GM12878 (cell line): ENCODE results near the gene MAML2. TPM values are rescaled to one million over a fixed set of nuclear protein-coding genes. Genes with fewer than 3 reads are reported as not detected.

Source experiments
- BMI1 ChIP-seq: fragments of 450-650 bp; IDR thresholded peaks from 2 replicates; pipeline ENCODE4 v1.6.1; 2016; ENCODE audit warnings: mild to moderate bottlenecking, moderate library complexity, borderline replicate concordance
- CBFB ChIP-seq: IDR thresholded peaks from 2 replicates; pipeline ENCODE4 v1.6.1; 2016; ENCODE audit warnings: antibody characterized with exemption, low read depth
- CREB1 ChIP-seq: IDR thresholded peaks from 2 replicates; pipeline ENCODE4 v1.6.1; 2012; ENCODE audit warnings: low read depth, mild to moderate bottlenecking, inconsistent platforms
- EZH2 ChIP-seq: IDR thresholded peaks from 2 replicates; pipeline ENCODE4 v1.6.1; 2012; ENCODE audit warnings: low read depth, mild to moderate bottlenecking, control low read depth, inconsistent platforms, low read length, borderline replicate concordance; ENCODE audit not compliant: control insufficient read depth
- FOS ChIP-seq: IDR thresholded peaks from 3 replicates; pipeline ENCODE4 v1.6.1; 2011; ENCODE audit warnings: borderline replicate concordance; ENCODE audit not compliant: insufficient read length; ENCODE audit errors: extremely low read depth
- HDAC6 ChIP-seq: fragments of 200-600 bp; sonication (generic); IDR thresholded peaks from one replicate; pipeline ENCODE4 v1.8.0; 2017; ENCODE audit warnings: antibody characterized with exemption; ENCODE audit not compliant: unreplicated experiment
- IKZF2 ChIP-seq, 2 experiments: fragments of 450-650 bp; IDR thresholded peaks; 2 replicates each; pipeline ENCODE4 v1.6.1; 2017; ENCODE audit warnings: mild to moderate bottlenecking in 2 of 2, moderate library complexity in 2 of 2
- MLLT1 ChIP-seq: fragments of 450-650 bp; IDR thresholded peaks from 2 replicates; pipeline ENCODE4 v1.6.1; 2016; ENCODE audit warnings: mild to moderate bottlenecking
- NFXL1 ChIP-seq: fragments of 450-650 bp; IDR thresholded peaks from 2 replicates; pipeline ENCODE4 v1.6.1; 2017; ENCODE audit warnings: antibody characterized with exemption, mild to moderate bottlenecking, borderline replicate concordance
- NRF1 ChIP-seq: conservative IDR thresholded peaks from 2 replicates; pipeline ENCODE4 v1.6.1; 2011; ENCODE audit warnings: mild to moderate bottlenecking, low read depth, low read length, improper control_type of control experiment
- PRDM15 ChIP-seq: fragments of 450-650 bp; formaldehyde crosslinking; IDR thresholded peaks from 2 replicates; pipeline ENCODE4 v1.4.0; 2020; ENCODE audit warnings: mild to moderate bottlenecking, moderate library complexity
- SMC3 ChIP-seq: IDR thresholded peaks from 2 replicates; pipeline ENCODE4 v1.6.1; 2011; ENCODE audit warnings: low read length, improper control_type of control experiment, borderline replicate concordance
- SP1 ChIP-seq: IDR thresholded peaks from one replicate; pipeline ENCODE4 v1.6.1; 2011; ENCODE audit warnings: low read depth, low read length
- TCF7 ChIP-seq: IDR thresholded peaks from 2 replicates; pipeline ENCODE4 v1.6.1; 2014; ENCODE audit warnings: antibody characterized with exemption, borderline replicate concordance
- ZBED1 ChIP-seq: IDR thresholded peaks from 2 replicates; pipeline ENCODE4 v1.6.1; 2016; ENCODE audit warnings: borderline replicate concordance
- ZNF384 ChIP-seq: IDR thresholded peaks from 2 replicates; pipeline ENCODE4 v1.6.1; 2012; ENCODE audit warnings: low read depth, mild to moderate bottlenecking, low read length, improper control_type of control experiment, borderline replicate concordance
- polyA plus RNA-seq, 11 experiments: library from polyadenylated mRNA; depleted of rRNA in 4 of 11; unstranded in 6 of 11; stranded (reverse) in 5 of 11; fragments of >200 nt; fragmentation: Nextera tagmentation in 4 of 11; fragmentation: Illumina TruSeq in 1 of 11; extraction: Ambion mirVana in 4 of 11; extraction: Trizol in 1 of 11; gene quantifications; 1 replicate in 1 of 11; 2 replicates in 10 of 11; pipeline versions ENCODE4 v1.2.1 to v1.2.3, GENCODE V29; 2011 to 2016; ENCODE audit warnings: inconsistent platforms in 2 of 11, missing spikeins in 2 of 11, low read depth in 1 of 11
- total RNA-seq, 4 experiments: library from RNA; depleted of rRNA in 3 of 4; stranded (reverse); fragments of >200 nt in 3 of 4; fragmentation: Illumina TruSeq in 1 of 4; extraction: Trizol in 1 of 4; gene quantifications; 2 replicates each; pipeline versions ENCODE4 v1.2.1 to v1.2.3, GENCODE V29; 2013 to 2021
- TF ChIP-seq, protein P1 (sequence below): fragments of 150-350 bp; IDR thresholded peaks from 2 replicates; pipeline ENCODE4 v1.6.1; 2014; ENCODE audit warnings: mild to moderate bottlenecking, low read depth, low read length
- TF ChIP-seq, protein P2 (sequence below): fragments of 450-650 bp; IDR thresholded peaks from 2 replicates; pipeline ENCODE4 v1.6.1; 2018; ENCODE audit warnings: borderline replicate concordance, mild to moderate bottlenecking; ENCODE audit not compliant: partially characterized antibody
- TF ChIP-seq, protein P3 (sequence below): fragments of 450-650 bp; IDR thresholded peaks from 2 replicates; pipeline ENCODE4 v1.6.1; 2017; ENCODE audit warnings: low read depth, mild to moderate bottlenecking, moderate library complexity

The MAML2 gene
- total and polyA plus RNA-seq, 10 of the 15 experiments (the other 5 are each of a cell fraction or from before 2014, with no cell fraction given), result 2.5 to 15.1 (median 12.0) TPM

- TF ChIP-seq, protein P1, sequence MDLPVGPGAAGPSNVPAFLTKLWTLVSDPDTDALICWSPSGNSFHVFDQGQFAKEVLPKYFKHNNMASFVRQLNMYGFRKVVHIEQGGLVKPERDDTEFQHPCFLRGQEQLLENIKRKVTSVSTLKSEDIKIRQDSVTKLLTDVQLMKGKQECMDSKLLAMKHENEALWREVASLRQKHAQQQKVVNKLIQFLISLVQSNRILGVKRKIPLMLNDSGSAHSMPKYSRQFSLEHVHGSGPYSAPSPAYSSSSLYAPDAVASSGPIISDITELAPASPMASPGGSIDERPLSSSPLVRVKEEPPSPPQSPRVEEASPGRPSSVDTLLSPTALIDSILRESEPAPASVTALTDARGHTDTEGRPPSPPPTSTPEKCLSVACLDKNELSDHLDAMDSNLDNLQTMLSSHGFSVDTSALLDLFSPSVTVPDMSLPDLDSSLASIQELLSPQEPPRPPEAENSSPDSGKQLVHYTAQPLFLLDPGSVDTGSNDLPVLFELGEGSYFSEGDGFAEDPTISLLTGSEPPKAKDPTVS, result no peak
- TF ChIP-seq ZNF384 (no peak), NRF1 (no peak), FOS (no peak), NFXL1 (no peak), IKZF2 (IDR thresholded peaks at IDR 0.05) (peak; percentile 95), CBFB (0 out of 2 replicates have a peak, but pooled peaks have one; percentile 32), SMC3 (peak; percentile 67; the same call in 1 of the 2 replicates), SP1 (peak; percentile 29), PRDM15 (CRISPR knock-in tag) (no peak), HDAC6 (no peak), CREB1 (no peak), ZBED1 (no peak), EZH2 (no peak), MLLT1 (peak; percentile 74; the same call in 1 of the 2 replicates), BMI1 (peak; percentile 89), TCF7 (peak; percentile 70; the same call in 1 of the 2 replicates)
- TF ChIP-seq, protein P2, sequence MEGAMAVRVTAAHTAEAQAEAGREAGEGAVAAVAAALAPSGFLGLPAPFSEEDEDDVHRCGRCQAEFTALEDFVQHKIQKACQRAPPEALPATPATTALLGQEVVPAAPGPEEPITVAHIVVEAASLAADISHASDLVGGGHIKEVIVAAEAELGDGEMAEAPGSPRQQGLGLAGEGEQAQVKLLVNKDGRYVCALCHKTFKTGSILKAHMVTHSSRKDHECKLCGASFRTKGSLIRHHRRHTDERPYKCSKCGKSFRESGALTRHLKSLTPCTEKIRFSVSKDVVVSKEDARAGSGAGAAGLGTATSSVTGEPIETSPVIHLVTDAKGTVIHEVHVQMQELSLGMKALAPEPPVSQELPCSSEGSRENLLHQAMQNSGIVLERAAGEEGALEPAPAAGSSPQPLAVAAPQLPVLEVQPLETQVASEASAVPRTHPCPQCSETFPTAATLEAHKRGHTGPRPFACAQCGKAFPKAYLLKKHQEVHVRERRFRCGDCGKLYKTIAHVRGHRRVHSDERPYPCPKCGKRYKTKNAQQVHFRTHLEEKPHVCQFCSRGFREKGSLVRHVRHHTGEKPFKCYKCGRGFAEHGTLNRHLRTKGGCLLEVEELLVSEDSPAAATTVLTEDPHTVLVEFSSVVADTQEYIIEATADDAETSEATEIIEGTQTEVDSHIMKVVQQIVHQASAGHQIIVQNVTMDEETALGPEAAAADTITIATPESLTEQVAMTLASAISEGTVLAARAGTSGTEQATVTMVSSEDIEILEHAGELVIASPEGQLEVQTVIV, result no peak
- TF ChIP-seq, protein P3, sequence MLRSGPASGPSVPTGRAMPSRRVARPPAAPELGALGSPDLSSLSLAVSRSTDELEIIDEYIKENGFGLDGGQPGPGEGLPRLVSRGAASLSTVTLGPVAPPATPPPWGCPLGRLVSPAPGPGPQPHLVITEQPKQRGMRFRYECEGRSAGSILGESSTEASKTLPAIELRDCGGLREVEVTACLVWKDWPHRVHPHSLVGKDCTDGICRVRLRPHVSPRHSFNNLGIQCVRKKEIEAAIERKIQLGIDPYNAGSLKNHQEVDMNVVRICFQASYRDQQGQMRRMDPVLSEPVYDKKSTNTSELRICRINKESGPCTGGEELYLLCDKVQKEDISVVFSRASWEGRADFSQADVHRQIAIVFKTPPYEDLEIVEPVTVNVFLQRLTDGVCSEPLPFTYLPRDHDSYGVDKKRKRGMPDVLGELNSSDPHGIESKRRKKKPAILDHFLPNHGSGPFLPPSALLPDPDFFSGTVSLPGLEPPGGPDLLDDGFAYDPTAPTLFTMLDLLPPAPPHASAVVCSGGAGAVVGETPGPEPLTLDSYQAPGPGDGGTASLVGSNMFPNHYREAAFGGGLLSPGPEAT, result peak; percentile 85
Observed at GRCh38 chr11:96012086-96012824, 330.7 kb downstream of the MAML2 start (continued).
